Stomach (tissue), 9 donors: ENCODE measurements around the gene ZBTB17. TPM values are rescaled to one million over a fixed set of nuclear protein-coding genes. Genes with fewer than 3 reads are reported as not detected.
"Not testable (repeated sequence)": the region's sequence is repeated elsewhere in the genome, so short reads cannot be mapped to it uniquely, and the experiment has no call there.

Experiments
- DNase-seq, 2 donors: peaks; one replicate each; pipeline versions ENCODE4 v3.0.0 to v3.0.0-alpha.2; 2013 to 2019
- H3K27ac ChIP-seq, 5 donors: fragments of 200-600 bp in 4 of 5; sonication (generic) in 4 of 5; one replicate each; pipeline ENCODE4 v1.5.1; 2013 to 2019; ENCODE audit warnings: mild to moderate bottlenecking in 1 of 5, moderate library complexity in 1 of 5
- H3K27me3 ChIP-seq, 3 donors: fragments of 200-600 bp; sonication (generic); one replicate each; pipeline ENCODE4 v1.5.1; 2017 to 2019; ENCODE audit warnings: mixed run types in 1 of 3
- H3K36me3 ChIP-seq, 4 donors: fragments of 200-600 bp; sonication (generic); 1 replicate in 3 of 4; 2 replicates in 1 of 4; pipeline ENCODE4 v1.5.1; 2016 to 2019
- H3K4me1 ChIP-seq, 4 donors: fragments of 200-600 bp; sonication (generic); one replicate each; pipeline ENCODE4 v1.5.1; 2016 to 2019
- H3K4me3 ChIP-seq, 4 donors: fragments of 200-600 bp; sonication (generic) in 3 of 4; one replicate each; pipeline ENCODE4 v1.5.1; 2016 to 2019; ENCODE audit warnings: mild to moderate bottlenecking in 1 of 4
- H3K9me3 ChIP-seq, 4 donors: fragments of 200-600 bp; sonication (generic); one replicate each; pipeline ENCODE4 v1.5.1; 2016 to 2019
- CTCF ChIP-seq, 7 experiments: fragments of 450-650 bp in 4 of 7; fragments of 200-600 bp in 3 of 7; sonication (generic) in 3 of 7; IDR thresholded peaks; one replicate each; pipeline ENCODE4 v1.5.1; 2016 to 2019; ENCODE audit warnings: antibody characterized with exemption in 7 of 7, control low read depth in 2 of 7, mild to moderate bottlenecking in 1 of 7
- EP300 ChIP-seq: sonication (generic); formaldehyde crosslinking; IDR thresholded peaks from one replicate; pipeline ENCODE4 v1.6.1; 2017; ENCODE audit warnings: antibody characterized with exemption
- POLR2A ChIP-seq, 4 donors: fragments of 450-650 bp; IDR thresholded peaks; one replicate each; pipeline ENCODE4 v1.6.1; 2016; ENCODE audit warnings: antibody characterized with exemption in 4 of 4, control low read depth in 2 of 4, mild to moderate bottlenecking in 1 of 4, moderate library complexity in 1 of 4
- POLR2AphosphoS5 ChIP-seq, 3 donors: sonication (generic); formaldehyde crosslinking; IDR thresholded peaks; one replicate each; pipeline ENCODE4 v1.6.1; 2016; ENCODE audit warnings: antibody characterized with exemption in 3 of 3
- WGBS, 5 donors: extraction: QIAGEN DNeasy Blood & Tissue Kit in 3 of 5; methylation state at CpG; one replicate each; pipeline versions ENCODE4 v1.1.5 to v1.1.7; 2013 to 2018; 5-methylcytosine and 5-hydroxymethylcytosine counted together
- intact Hi-C: fragments of 100-400 bp; cut with DNase I; formaldehyde crosslinking; loops from one replicate; pipeline ENCODE4 v1.15.1; 2023; ENCODE audit warnings: low total_unique reads
- polyA plus RNA-seq, 3 donors: library from polyadenylated mRNA; stranded (reverse); fragments of 200-250 nt; gene quantifications; one replicate each; pipeline ENCODE4 v1.2.3, GENCODE V29; 2013
- total RNA-seq, 5 donors: library from RNA; depleted of rRNA; stranded (reverse); fragments of >200 nt; gene quantifications; one replicate each; pipeline versions ENCODE4 v1.1.0 to v1.2.3, GENCODE V29; 2014 to 2016
- donor health status: healthy with polysubstance abuse.
- donor health status: Bipolar disorder and iron deficiency.
- donor health status: healthy.

ZBTB17 gene
- total and polyA plus RNA-seq, 8 donors = 13.0 to 136 (median 46.5) TPM

DNA sequence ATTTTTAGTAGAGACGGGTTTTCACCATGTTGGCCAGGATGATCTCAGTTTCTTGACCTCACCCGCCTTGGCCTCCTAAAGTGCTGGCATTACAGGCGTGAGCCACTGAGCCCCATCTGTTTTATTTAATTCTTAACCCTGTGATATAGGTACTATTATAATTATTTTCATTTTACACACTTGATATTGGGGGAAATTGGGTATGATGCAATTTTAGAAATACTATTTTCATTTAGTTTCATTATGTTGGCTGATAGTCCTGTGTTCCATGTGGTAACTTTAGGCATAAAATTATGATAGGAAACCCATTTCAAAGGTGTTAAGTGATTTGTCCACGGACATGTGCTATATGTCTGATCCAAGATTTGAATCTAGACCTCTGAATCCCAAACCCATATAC lies 67.3 kb downstream of the ZBTB17 start:
- peaks cover 0 to 29% (median 10%) of the 10 kb centered on the region in 4 donors for H3K4me1 ChIP-seq
- no peak overlapping the region for H3K27ac ChIP-seq
- H3K4me3 ChIP-seq = no peak overlapping the region
- H3K27me3 ChIP-seq = no peaks in the 10 kb centered on the region
- H3K36me3 ChIP-seq = peaks cover 21 to 61% (median 54%) of the 10 kb centered on the region in 4 donors
- intact Hi-C loops = no loop called here
- DNase-seq = no peak
- WGBS, 5 donors = 94 to 97% (median 96%) methylated on average over 4 of the region's 4 CpGs
- no peaks in the 10 kb centered on the region for H3K9me3 ChIP-seq
- TF ChIP-seq POLR2AphosphoS5 (IDR thresholded peaks at IDR 0.05) (no peak), EP300 (no peak), POLR2A (IDR thresholded peaks at IDR 0.05) (no peak), CTCF (IDR thresholded peaks at IDR 0.05) (no peak)

- intact Hi-C loops = no loop called here
- TF ChIP-seq POLR2AphosphoS5 (IDR thresholded peaks at IDR 0.05) = peak in 1 of 3 donors; percentile 8
- TF ChIP-seq CTCF (IDR thresholded peaks at IDR 0.05) = no peak
- H3K9me3 ChIP-seq = no peaks in the 10 kb centered on the region
- DNase-seq = no peak
- H3K27ac ChIP-seq = no peak overlapping the region
- no peak overlapping the region for H3K4me3 ChIP-seq
- peaks cover 0 to 16% (median 14%) of the 10 kb centered on the region in 4 donors for H3K36me3 ChIP-seq
- peaks cover 4 to 78% (median 31%) of the 10 kb centered on the region in 4 donors for H3K4me1 ChIP-seq
- WGBS, 5 donors = 63 to 73% (median 67%) methylated on average over 3 of the region's 3 CpGs
- no peaks in the 10 kb centered on the region for H3K27me3 ChIP-seq
Observed at GRCh38 chr1:15902882-15903281, 73.0 kb downstream of the ZBTB17 start.

GRCh38 chr1:15900662-15901279 lies 75.1 kb downstream of the ZBTB17 start:
- intact Hi-C loops = no loop called here
- TF ChIP-seq POLR2A (IDR thresholded peaks at IDR 0.05) = no peak
- no peak for TF ChIP-seq POLR2AphosphoS5 (IDR thresholded peaks at IDR 0.05)
- TF ChIP-seq EP300 = no peak
- no peak for TF ChIP-seq CTCF (IDR thresholded peaks at IDR 0.05)
- whole genome bisulfite sequencing, 5 donors = 76 to 83% (median 81%) methylated on average over 8 of the region's 8 CpGs

DNA sequence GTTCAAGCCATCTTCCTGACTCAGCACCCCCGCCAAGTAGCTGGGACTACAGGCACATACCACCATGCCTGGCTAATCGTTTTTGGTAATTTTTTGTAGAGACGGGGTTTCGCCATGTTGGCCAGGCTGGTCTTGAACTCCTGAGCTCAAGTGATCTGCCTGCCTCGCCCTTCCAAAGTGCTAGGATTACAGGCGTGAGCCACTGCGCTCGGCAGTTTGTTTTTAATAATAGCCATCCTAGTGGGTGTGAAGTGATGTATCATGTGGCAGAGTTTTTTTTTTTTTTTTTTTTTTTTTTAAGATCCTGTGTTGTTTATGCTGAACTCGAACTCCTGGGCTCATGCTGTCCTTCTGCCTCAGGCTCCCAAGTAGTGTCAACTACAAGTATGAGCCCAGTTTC lies 76.6 kb downstream of the ZBTB17 start:
- H3K9me3 ChIP-seq = no peaks in the 10 kb centered on the region
- H3K27ac ChIP-seq = no peak overlapping the region
- no peaks in the 10 kb centered on the region for H3K27me3 ChIP-seq
- no peak for DNase-seq
- peaks cover 0 to 16% (median 6%) of the 10 kb centered on the region in 4 donors for H3K36me3 ChIP-seq
- intact Hi-C loops = no loop called here
- no peak overlapping the region for H3K4me3 ChIP-seq
- 92 to 95% (median 93%) methylated on average over 9 of the region's 9 CpGs for WGBS, 5 donors
- TF ChIP-seq EP300 = no peak
- TF ChIP-seq POLR2AphosphoS5 (IDR thresholded peaks at IDR 0.05) = no peak
- TF ChIP-seq CTCF (IDR thresholded peaks at IDR 0.05) = no peak
- TF ChIP-seq POLR2A (IDR thresholded peaks at IDR 0.05) = no peak
- H3K4me1 ChIP-seq = peaks cover 4 to 75% (median 32%) of the 10 kb centered on the region in 4 donors

More at GRCh38 chr1:15900662-15901279, 75.1 kb downstream of the ZBTB17 start:
- no peak overlapping the region for H3K4me3 ChIP-seq
- peaks cover 4 to 74% (median 35%) of the 10 kb centered on the region in 4 donors for H3K4me1 ChIP-seq
- DNase-seq = no peak
- no peaks in the 10 kb centered on the region for H3K27me3 ChIP-seq
- peaks cover 0 to 16% (median 14%) of the 10 kb centered on the region in 4 donors for H3K36me3 ChIP-seq
- no peaks in the 10 kb centered on the region for H3K9me3 ChIP-seq
- H3K27ac ChIP-seq = peak overlapping the region in 2 of 5 donors; percentile 26 to 32

DNA sequence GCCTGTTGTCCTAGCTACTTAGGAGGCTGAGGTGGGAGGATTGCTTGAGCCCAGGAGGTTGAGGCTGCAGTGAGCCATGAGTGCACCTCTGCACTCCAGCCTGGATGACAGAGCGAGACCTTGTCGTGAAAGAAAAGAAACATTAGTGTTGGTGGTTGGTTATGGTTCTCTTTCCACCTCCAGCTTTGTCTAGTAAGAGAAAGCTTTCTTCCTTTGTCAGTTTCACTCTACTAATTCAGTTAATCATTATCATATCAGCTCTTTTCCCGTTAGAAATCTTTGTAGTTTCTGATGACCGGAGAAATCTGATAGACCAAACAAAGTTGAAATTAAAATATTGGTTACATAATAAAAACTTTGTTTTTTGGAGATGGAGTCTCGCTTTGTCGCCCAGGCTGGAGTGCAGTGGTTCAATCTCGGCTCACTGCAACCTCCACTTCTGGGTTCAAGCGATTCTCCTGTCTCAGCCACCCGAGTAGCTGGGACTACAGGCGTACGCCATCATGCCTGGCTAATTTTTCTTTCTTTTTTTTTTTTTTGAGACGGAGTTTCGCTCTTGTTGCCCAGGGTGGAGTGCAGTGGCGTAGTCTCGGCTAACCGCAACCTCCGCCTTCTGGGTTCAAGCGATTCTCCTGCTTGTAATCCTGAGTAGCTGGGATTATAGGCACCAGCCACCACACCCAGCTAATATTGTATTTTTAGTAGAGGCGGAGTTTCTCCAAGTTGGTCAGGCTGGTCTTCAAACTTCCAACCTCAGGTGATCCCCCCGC lies 78.9 kb downstream of the ZBTB17 start:
- H3K27me3 ChIP-seq, H3K9me3 ChIP-seq, intact Hi-C loops, DNase-seq, H3K4me3 ChIP-seq: not testable (repeated sequence)
- H3K36me3 ChIP-seq = peaks cover 0 to 16% (median 6%) of the 10 kb centered on the region in 4 donors
- H3K27ac ChIP-seq = peak overlapping the region in 1 of 5 donors; percentile 51
- WGBS, 5 donors = 93 to 95% (median 94%) methylated on average over 20 of the region's 20 CpGs
- peaks cover 11 to 81% (median 42%) of the 10 kb centered on the region in 4 donors for H3K4me1 ChIP-seq
